K562 (cell line): ENCODE data around the gene SRL. TPM values are rescaled to one million over a fixed set of nuclear protein-coding genes. Genes with fewer than 3 reads are reported as not detected.
A peak's percentile ranks its signal among the peaks of the same experiment; 100 is the strongest.

Experiments
- ATAC-seq: fragments of 200-7000 bp; cut with Tn5 transposase; 3 replicates; pipeline ENCODE4 v1.9.1; 2020; ENCODE audit warnings: moderate library complexity
- BruUV-seq: library from RNA; stranded (reverse); fragments of 400-500 nt; replicated peaks from 2 replicates; lab custom pipeline; 2021; lab: Mats Ljungman, UMichigan
- CTCF ChIA-PET: fragments of 300-600 bp; formaldehyde crosslinking; extraction: SDS; loops from one replicate; lab custom pipeline; 2021; ENCODE audit warnings: low intra/inter-chr PET ratio; lab: Yijun Ruan, JAX
- POLR2A ChIA-PET: fragments of 300-600, 350-650 bp; sonication (Branson Sonifier 250); formaldehyde crosslinking; extraction: SDS; loops from one replicate; lab custom pipeline; 2021; ENCODE audit warnings: antibody characterized with exemption, inconsistent platforms; lab: Yijun Ruan, JAX
- DNase-seq, 4 experiments: peaks; one replicate each; pipeline versions ENCODE4 v3.0.0 to v3.0.0-alpha.2; 2011 to 2018; ENCODE audit warnings: low spot score in 3 of 4, mixed read lengths in 3 of 4; ENCODE audit errors: extremely low read depth in 1 of 4
- FAIRE-seq: peaks from 2 replicates; lab custom pipeline; 2011; peaks lifted over from hg19 to GRCh38; lab: Jason Lieb, UNC
- H2AFZ ChIP-seq: 2 replicates; pipeline ENCODE4 v1.6.0; 2011; ENCODE audit warnings: low read depth, low read length, control low read depth, inconsistent platforms
- H3K27ac ChIP-seq: fragments of 200-600 bp; 3 replicates; pipeline ENCODE4 v1.8.0; 2011; ENCODE audit warnings: low read depth, mild to moderate bottlenecking, control low read depth, inconsistent platforms, low read length, moderate library complexity, mixed read lengths; ENCODE audit errors: extremely low read depth
- H3K27me3 ChIP-seq, 2 experiments: fragments of 300-600 bp in 1 of 2; 2 replicates in 1 of 2; 3 replicates in 1 of 2; pipeline versions ENCODE4 v1.6.0 to v1.8.0; 2011; ENCODE audit warnings: inconsistent platforms in 2 of 2, low read length in 2 of 2, mild to moderate bottlenecking in 1 of 2, mixed read lengths in 1 of 2, moderate library complexity in 1 of 2; ENCODE audit not compliant: control insufficient read depth in 2 of 2, insufficient read depth in 2 of 2
- H3K36me3 ChIP-seq: fragments of 300-600 bp; 3 replicates; pipeline ENCODE4 v1.8.0; 2011; ENCODE audit warnings: mild to moderate bottlenecking, low read length, inconsistent platforms; ENCODE audit not compliant: control insufficient read depth, insufficient read depth
- H3K4me1 ChIP-seq, 2 experiments: fragments of 200-600 bp in 1 of 2; replicated peaks in 1 of 2; 2 replicates in 1 of 2; 3 replicates in 1 of 2; pipeline versions ENCODE4 v1.5.1 to v1.8.0; 2011; ENCODE audit warnings: inconsistent platforms in 2 of 2, low read length in 2 of 2, mild to moderate bottlenecking in 1 of 2, mixed read lengths in 1 of 2, moderate library complexity in 1 of 2; ENCODE audit not compliant: control insufficient read depth in 2 of 2, insufficient read depth in 2 of 2
- H3K4me2 ChIP-seq: 2 replicates; pipeline ENCODE4 v1.6.1; 2011; ENCODE audit warnings: low read length, control low read depth, inconsistent platforms, mixed read lengths; ENCODE audit not compliant: insufficient read depth
- H3K4me3 ChIP-seq: fragments of 200-600 bp; sonication (generic), shearing (Covaris generic); 2 replicates; pipeline ENCODE4 v1.5.1; 2016; ENCODE audit warnings: control low read depth, inconsistent platforms
- H3K79me2 ChIP-seq: fragments of 200-600 bp; 3 replicates; pipeline ENCODE4 v1.8.0; 2011; ENCODE audit warnings: low read length, inconsistent platforms; ENCODE audit not compliant: control insufficient read depth, insufficient read depth
- H3K9ac ChIP-seq, 2 experiments: 2 replicates each; pipeline versions ENCODE4 v1.6.0 to v1.6.1; 2011; ENCODE audit warnings: low read depth in 2 of 2, low read length in 2 of 2, control low read depth in 1 of 2, inconsistent platforms in 1 of 2, mild to moderate bottlenecking in 1 of 2, mixed read lengths in 1 of 2; ENCODE audit not compliant: insufficient read depth in 1 of 2
- H3K9me1 ChIP-seq: one replicate; pipeline ENCODE4 v1.6.0; 2011; ENCODE audit warnings: inconsistent platforms, mild to moderate bottlenecking, low read length, moderate library complexity; ENCODE audit not compliant: control insufficient read depth, insufficient read depth
- H3K9me3 ChIP-seq: replicated peaks from 2 replicates; pipeline ENCODE4 v1.5.1; 2011; ENCODE audit warnings: low read depth, low read length, inconsistent platforms; ENCODE audit not compliant: control insufficient read depth, insufficient read depth
- H4K20me1 ChIP-seq: replicated peaks from 2 replicates; pipeline ENCODE4 v1.6.1; 2011; ENCODE audit warnings: low read length, inconsistent platforms, mixed read lengths; ENCODE audit not compliant: control insufficient read depth, insufficient read depth
- CTCF ChIP-seq, 3 experiments: IDR thresholded peaks in 2 of 3; conservative IDR thresholded peaks in 1 of 3; 2 replicates each; pipeline ENCODE4 v1.5.1; 2011 to 2012; ENCODE audit warnings: low read length in 3 of 3, mild to moderate bottlenecking in 3 of 3, control low read depth in 2 of 3, improper control_type of control experiment in 1 of 3, inconsistent platforms in 1 of 3, low read depth in 1 of 3, mixed read lengths in 1 of 3, moderate library complexity in 1 of 3; ENCODE audit not compliant: insufficient read depth in 2 of 3
- NCOA2 ChIP-seq, 2 experiments: fragments of 450-650 bp; IDR thresholded peaks; 2 replicates each; pipeline ENCODE4 v1.6.1; 2018; ENCODE audit warnings: mild to moderate bottlenecking in 2 of 2, moderate library complexity in 1 of 2; ENCODE audit not compliant: partially characterized antibody in 2 of 2
- WGBS: fragments of 100-300 bp; shearing (Covaris generic); methylation state at CpG from one replicate; pipeline ENCODE4 v1.1.6; 2016; ENCODE audit warnings: low coverage, mixed read lengths; ENCODE audit not compliant: insufficient coverage; ENCODE audit errors: missing lambda C conversion rate; 5-methylcytosine and 5-hydroxymethylcytosine counted together
- in situ Hi-C: fragments of 300-500 bp; cut with MboI; formaldehyde crosslinking; loops from 4 replicates; pipeline ENCODE4 v1.15.0; 2018; ENCODE audit warnings: inconsistent platforms, mixed read lengths
- intact Hi-C: fragments of 100-400 bp; cut with micrococcal nuclease; formaldehyde crosslinking; loops from 2 replicates; pipeline ENCODE4 v1.14.2; 2022
- polyA plus RNA-seq, 8 experiments: library from polyadenylated mRNA; depleted of rRNA in 4 of 8; stranded (reverse) in 5 of 8; unstranded in 3 of 8; fragments of >200 nt; fragmentation: Nextera tagmentation in 2 of 8; fragmentation: Illumina TruSeq in 1 of 8; extraction: Ambion mirVana in 2 of 8; extraction: Trizol in 1 of 8; gene quantifications; 2 replicates each; pipeline versions ENCODE4 v1.2.1 to v1.2.3, GENCODE V29; 2011 to 2014; ENCODE audit warnings: inconsistent platforms in 1 of 8, missing spikeins in 1 of 8
- total RNA-seq, 7 experiments: library from RNA; depleted of rRNA in 6 of 7; stranded (reverse); fragments of >200 nt in 6 of 7; fragmentation: Illumina TruSeq in 2 of 7; extraction: Trizol in 2 of 7; gene quantifications; 2 replicates each; pipeline versions ENCODE4 v1.2.1 to v1.2.3, GENCODE V29; 2011 to 2021; ENCODE audit warnings: low replicate concordance in 1 of 7

Gene SRL
- total and polyA plus RNA-seq, 9 of the 15 experiments (the other 6 are each of a cell fraction or from before 2014, with no cell fraction given), result 0.01 TPM; not detected in 8

DNA sequence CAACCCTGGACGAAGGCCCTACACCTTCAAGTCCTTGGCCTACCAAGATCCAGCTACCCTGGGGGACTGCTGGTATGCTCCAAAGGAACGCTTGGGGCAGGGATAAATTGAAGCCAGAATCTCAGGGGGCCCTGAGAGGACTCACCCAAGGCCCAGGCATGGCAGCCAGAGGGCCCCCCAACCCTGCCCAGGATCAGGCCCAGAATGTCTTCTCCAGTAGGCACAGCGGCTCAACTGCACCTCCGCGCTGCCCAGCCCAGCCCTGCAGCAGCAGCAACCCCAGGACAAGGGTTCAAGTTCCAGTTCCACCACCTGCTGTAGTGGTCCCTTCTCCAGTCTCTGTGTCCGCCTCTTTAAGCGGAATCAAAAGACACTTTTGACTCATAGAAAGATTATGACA, 28.7 kb upstream of the SRL start:
- no peak for FAIRE-seq

More for the DNA sequence above, 28.7 kb upstream of the SRL start:
- Histone ChIP-seq H3K4me3 (peak overlapping the region; percentile 98), H3K27ac (peak overlapping the region; percentile 90; the same call in 2 of the 3 replicates), H3K36me3 (peaks cover 30% of the 10 kb centered on the region; the same call in 1 of the 3 replicates), H3K9me1 (no peaks in the 10 kb centered on the region), H2AFZ (peak overlapping the region; percentile 90), H3K4me1 (peaks cover 17 to 35% of the 10 kb centered on the region in 2 experiments; a peak in 4 of 5 replicates), H3K27me3 (no peaks in the 10 kb centered on the region), H4K20me1 (no peaks in the 10 kb centered on the region), H3K79me2 (peaks cover 66% of the 10 kb centered on the region), H3K4me2 (peak overlapping the region; percentile 85), H3K9me3 (no peaks in the 10 kb centered on the region), H3K9ac (peak overlapping the region; percentile 95 to 97)
- ChIA-PET POLR2A (interaction anchor here (1.1 to 1.7 kb wide), 2 partner anchors 80 to 284 kb away, joined by 3 to 4 read pairs; no protein-coding TSS in a partner anchor), CTCF (no interaction called here)
- WGBS, result 77% methylated on average over 7 of the region's 7 CpGs
- in situ Hi-C loops (loop anchor here (5.0 kb wide), 1 partner anchor 77 kb away; no protein-coding TSS in a partner anchor), intact Hi-C loops (no loop called here)
- ATAC-seq (no peak), DNase-seq (no peak)
- 0 out of 6 replicates have a peak, but pooled peaks of 1 of the 3 experiments have one; percentile 5 for TF ChIP-seq CTCF (IDR thresholded peaks at IDR 0.05 in 2 of 3, conservative IDR thresholded peaks at IDR 0.05 in 1 of 3; ENCODE audit: insufficient read depth in 2 of 3, low read depth in 1 of 3, low read length in 3 of 3)
- no peak for TF ChIP-seq NCOA2 (IDR thresholded peaks at IDR 0.05; ENCODE audit: partially characterized antibody in 2 of 2)
- no TSS peak for BruUV-seq
